Cardiac muscle cell (in vitro differentiated cells and primary cell): ENCODE measurements around the gene HSPA6. TPM values are rescaled to one million over a fixed set of nuclear protein-coding genes. Genes with fewer than 3 reads are reported as not detected.
"Not testable (repeated sequence)": the region's sequence is repeated elsewhere in the genome, so short reads cannot be mapped to it uniquely, and the experiment has no call there.

Source experiments
- DNase-seq, 2 donors: peaks; one replicate each; pipeline versions ENCODE4 v3.0.0 to v3.0.0-alpha.2; 2010 to 2017; ENCODE audit warnings: low read depth in 1 of 2, low spot score in 1 of 2
- H3K27ac ChIP-seq: fragments of 200-600 bp; sonication (generic); 2 replicates; pipeline ENCODE4 v1.5.1; 2016
- H3K27me3 ChIP-seq: fragments of 200-600 bp; sonication (generic); 2 replicates; pipeline ENCODE4 v1.6.0; 2016; ENCODE audit warnings: control low read depth
- H3K36me3 ChIP-seq: fragments of 200-600 bp; sonication (generic); 2 replicates; pipeline ENCODE4 v1.5.1; 2016; ENCODE audit warnings: control low read depth
- H3K4me1 ChIP-seq: fragments of 200-600 bp; sonication (generic); 2 replicates; pipeline ENCODE4 v1.8.1; 2017; ENCODE audit warnings: low read depth, mild to moderate bottlenecking, mixed run types
- H3K4me3 ChIP-seq: fragments of 200-600 bp; sonication (generic); 2 replicates; pipeline ENCODE4 v1.5.1; 2016; ENCODE audit warnings: mild to moderate bottlenecking
- H3K9me3 ChIP-seq: fragments of 200-600 bp; sonication (generic); 2 replicates; pipeline ENCODE4 v1.5.1; 2017; ENCODE audit warnings: low read depth, mild to moderate bottlenecking, control low read depth
- polyA plus RNA-seq: library from polyadenylated mRNA; unstranded; fragments of >200 nt; fragmentation: Nextera tagmentation; extraction: Ambion mirVana; gene quantifications from 2 replicates; pipeline ENCODE4 v1.2.1, GENCODE V29; 2016
- total RNA-seq: library from RNA; depleted of rRNA; stranded (reverse); fragments of >200 nt; gene quantifications from 2 replicates; pipeline ENCODE4 v1.2.3, GENCODE V29; 2016

The HSPA6 gene
- total and polyA plus RNA-seq, 2 experiments from 2014 or later, result not detected

DNA sequence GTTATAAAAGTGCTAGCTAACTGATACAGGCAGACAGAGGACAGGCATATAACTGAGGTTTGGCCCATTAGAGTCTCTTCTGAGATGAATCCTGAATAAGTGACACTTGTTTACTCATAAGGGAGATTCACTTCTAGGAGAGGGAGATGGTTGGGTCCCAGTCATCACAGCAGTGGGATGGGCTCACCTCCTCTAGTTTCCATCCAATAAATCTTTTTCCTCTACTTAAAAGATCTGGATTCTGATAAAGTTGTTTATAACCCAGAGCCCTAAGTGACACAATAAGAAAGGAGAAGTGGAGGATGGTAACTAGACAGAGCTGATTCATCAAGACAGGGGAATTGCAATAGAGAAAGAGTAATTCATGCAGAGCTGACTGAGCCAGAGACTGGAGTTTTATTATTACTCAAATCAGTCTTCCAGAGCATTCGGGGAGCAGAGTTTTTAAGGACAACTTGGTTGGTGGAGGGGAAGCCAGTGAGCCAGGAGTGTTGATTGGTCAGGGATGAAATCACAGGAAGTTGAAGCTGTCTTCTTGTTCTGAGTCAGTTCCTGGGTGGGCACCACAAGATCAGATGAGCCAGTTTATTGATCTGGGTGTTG, 30.6 kb downstream of the HSPA6 start:
- H3K4me1 ChIP-seq, result not testable (repeated sequence)

DNA sequence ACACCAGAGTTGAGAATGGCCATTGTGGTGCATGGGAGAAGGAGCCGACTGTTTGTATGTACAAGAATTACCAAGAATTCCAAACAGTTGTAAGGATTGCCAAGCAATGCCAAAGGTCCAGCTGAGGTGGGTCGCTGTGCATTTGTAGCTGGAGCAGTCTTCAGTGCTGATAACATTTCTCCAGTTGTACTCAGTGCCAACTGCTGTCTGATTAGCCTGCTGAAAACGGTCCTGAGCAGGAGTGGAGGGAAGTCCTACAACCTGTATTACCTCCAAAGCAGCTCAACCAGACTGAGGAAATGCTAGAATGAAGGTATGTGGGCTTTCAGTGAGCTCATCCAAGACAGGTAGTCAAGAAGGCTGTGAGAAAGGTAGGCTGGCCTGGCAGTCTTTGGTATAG, 31.8 kb downstream of the HSPA6 start:
- H3K4me3 ChIP-seq, DNase-seq, H3K9me3 ChIP-seq: not testable (repeated sequence)

More for the DNA sequence above, 30.6 kb downstream of the HSPA6 start:
- not testable (repeated sequence) for H3K4me3 ChIP-seq, DNase-seq, H3K27me3 ChIP-seq, H3K36me3 ChIP-seq, H3K27ac ChIP-seq, H3K9me3 ChIP-seq

DNA sequence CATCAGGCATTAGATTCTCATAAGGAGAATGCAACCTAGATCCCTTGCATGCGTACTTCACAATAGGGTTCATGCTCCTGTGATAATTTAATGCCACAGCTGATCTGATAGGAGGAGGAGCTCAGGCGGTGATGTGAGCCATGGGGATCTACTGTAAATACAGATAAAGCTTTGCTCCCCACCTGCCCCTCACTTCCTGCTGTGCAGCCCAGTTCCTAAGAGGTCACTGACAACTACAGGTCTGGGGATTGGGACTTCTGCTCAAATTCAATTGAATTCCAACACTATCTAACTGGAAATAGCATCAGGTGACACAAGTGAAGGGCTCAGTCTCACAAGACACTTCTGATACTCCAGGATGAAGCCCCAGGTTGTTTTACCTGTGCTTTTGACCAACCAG, 32.6 kb downstream of the HSPA6 start:
- H3K4me1 ChIP-seq, DNase-seq, H3K9me3 ChIP-seq, H3K27ac ChIP-seq, H3K4me3 ChIP-seq, H3K36me3 ChIP-seq, H3K27me3 ChIP-seq: not testable (repeated sequence)

More for the DNA sequence above, 31.8 kb downstream of the HSPA6 start:
- not testable (repeated sequence) for H3K27me3 ChIP-seq, H3K27ac ChIP-seq, H3K36me3 ChIP-seq, H3K4me1 ChIP-seq

DNA sequence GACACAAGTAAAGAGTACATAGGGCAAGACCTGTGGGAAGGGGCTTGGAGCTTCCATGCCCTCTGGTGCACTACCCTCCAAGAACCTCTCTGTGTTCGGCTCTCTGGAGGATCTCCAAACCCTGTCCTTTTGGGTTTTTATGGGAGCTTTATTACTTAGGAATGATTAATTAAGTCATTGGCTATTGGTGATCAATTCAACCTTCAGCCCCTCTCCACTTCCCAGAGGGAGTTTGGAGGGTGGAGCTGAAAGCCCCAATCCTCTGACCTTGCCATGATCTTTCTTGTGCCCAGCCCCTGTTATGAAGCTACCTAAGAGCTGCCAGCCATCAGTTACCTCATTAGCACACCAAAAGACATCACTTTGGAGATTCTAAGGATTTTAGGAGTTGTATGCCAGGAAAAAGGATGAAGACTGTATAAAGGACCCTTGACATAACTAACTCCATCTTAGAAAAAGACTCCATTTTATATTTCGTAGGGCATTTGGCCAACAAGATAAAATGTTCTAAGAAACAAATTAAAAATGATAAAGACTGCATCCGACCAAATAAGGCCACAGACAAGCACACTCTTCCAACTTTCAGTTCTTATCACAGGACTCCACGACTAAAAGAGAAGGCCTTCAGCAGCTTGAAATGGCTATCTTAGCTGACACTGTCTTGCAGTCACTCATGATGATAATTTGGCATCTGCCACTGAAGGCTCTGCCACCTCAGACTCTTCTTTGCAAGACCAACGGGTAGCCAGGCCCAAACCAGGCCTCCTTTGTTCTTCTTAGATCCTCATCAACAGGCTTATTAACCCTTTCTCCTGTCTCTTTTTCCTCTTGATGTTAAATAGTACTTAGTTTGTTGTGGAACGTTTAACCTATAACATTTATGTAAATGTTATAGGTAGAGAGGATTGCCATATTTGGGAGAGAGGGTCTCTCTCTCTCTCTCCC, 33.4 kb downstream of the HSPA6 start:
- not testable (repeated sequence) for H3K27me3 ChIP-seq, DNase-seq, H3K4me3 ChIP-seq, H3K9me3 ChIP-seq, H3K4me1 ChIP-seq, H3K27ac ChIP-seq, H3K36me3 ChIP-seq

DNA sequence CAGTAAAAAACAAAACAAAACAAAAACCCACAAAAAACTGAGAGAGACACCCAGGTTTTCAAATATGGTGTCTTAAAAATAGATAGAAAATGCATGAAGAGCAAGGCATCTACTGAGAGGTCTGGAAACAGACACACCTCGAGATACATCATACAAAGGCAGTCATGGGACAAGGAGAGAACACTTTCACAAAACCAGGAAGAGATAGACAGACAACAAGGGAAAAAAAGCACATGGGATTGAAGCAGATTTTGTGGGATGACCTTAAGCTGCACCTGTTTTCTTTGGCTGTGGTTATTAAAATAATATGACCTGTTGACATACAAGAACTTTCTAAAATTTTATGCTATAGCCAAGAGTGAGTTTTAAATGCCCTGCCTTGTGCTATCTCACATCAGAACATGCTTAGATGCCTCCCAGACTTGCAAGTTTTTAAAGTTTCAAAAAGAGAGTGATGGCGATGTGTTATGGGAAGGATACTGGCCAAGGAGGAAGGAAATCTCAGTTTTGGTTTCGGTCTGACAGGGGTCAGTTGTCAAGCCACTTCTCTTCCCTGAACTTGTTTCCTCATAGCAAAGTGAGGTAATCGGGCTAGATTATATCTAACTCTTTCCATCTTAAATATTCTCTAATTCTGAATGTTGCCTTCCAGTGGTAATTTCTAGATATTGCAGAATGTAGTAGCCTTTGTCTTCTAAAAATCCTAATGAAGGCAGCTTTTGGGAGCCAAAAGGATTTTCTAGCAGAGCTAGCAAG, 36.8 kb downstream of the HSPA6 start:
- H3K27me3 ChIP-seq, H3K4me3 ChIP-seq, H3K9me3 ChIP-seq, H3K27ac ChIP-seq, H3K36me3 ChIP-seq, H3K4me1 ChIP-seq: not testable (repeated sequence)
- DNase-seq, result peak in 1 of 2 donors; percentile 51

DNA sequence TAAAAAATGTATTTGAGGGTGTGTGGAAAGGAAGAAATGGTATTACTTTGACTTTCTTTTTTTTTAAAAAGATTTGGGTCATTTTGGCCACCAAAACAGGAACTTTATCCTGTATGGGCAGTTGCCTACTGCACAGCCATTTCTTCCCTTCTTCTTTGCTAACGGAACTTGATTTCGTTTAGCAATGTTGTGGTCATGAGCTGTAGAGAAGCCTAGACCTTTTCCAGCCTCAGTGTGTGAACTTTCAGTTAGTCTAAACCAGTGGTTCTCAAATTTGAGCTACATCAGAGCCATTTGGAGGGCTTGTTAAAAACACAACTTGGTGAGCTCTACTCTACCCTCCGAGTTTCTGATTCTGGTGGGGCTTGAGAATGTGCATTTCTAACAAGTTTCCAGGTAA, 38.1 kb downstream of the HSPA6 start:
- not testable (repeated sequence) for H3K27me3 ChIP-seq, H3K9me3 ChIP-seq, H3K36me3 ChIP-seq, H3K4me3 ChIP-seq, H3K4me1 ChIP-seq, H3K27ac ChIP-seq, DNase-seq

DNA sequence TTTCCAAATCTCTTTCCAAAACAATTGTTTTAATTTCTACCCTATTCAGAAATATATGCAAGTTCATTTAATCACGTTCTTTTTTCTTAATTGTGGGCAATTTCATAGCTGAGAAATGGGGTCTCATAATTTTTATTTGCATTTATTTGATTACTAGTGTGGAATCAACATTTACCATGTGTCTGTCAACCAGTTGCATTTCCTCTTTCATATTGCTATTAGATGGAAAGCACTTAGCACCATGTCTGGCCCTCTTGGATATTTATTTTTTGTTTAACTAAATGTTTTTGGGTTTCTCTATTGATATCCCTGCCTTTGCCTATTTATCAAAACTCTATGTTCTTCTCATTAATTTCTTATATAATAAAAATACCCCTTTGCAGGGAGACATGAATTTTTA, 39.2 kb downstream of the HSPA6 start:
- DNase-seq, H3K27ac ChIP-seq, H3K36me3 ChIP-seq, H3K4me1 ChIP-seq, H3K9me3 ChIP-seq, H3K4me3 ChIP-seq, H3K27me3 ChIP-seq: not testable (repeated sequence)

DNA sequence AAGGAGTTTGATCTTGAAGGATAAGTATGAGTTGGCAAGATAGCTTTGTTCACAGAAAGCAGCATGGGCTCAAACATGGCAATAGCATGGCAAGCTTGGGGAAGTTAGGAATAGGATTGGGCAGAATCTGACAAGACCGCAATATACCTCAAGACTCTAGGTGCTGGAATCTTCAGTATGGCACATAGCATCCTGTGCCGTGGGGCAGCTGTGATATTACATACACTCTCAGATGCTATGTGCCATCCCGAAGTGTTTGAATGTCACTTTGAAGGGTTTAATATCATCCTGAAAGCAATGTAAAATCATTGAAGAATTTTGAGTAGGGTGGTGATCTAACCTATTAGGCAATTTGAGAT, 42.2 kb downstream of the HSPA6 start:
- not testable (repeated sequence) for H3K9me3 ChIP-seq, H3K27me3 ChIP-seq, H3K4me3 ChIP-seq, H3K4me1 ChIP-seq, H3K36me3 ChIP-seq, DNase-seq, H3K27ac ChIP-seq

DNA sequence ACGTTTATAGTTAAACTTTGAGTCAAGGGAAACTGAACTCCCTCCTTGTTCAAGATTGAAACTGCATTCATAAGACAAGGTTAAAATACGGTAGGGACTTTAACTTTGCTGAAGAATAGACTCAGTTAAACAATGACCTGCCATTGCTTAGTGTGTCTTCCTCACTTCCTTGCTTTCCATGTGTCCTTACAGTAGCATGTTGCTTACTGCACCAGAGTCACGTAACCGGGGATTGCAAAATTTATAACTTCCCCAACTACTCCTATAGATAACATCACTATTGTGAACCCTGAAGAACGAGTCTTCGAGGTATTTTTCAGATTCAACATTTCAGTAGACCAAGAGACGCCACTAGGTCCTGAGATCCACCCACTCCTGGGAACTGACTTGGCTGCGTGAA, 47.4 kb downstream of the HSPA6 start:
- H3K4me1 ChIP-seq, H3K9me3 ChIP-seq, DNase-seq, H3K27me3 ChIP-seq, H3K36me3 ChIP-seq, H3K4me3 ChIP-seq, H3K27ac ChIP-seq: not testable (repeated sequence)

Other genes with a start within 250 kb of the HSPA6 start
- 0.35 and 0.77 TPM in 2 replicates for gene MPZ, start 214.6 kb upstream of the HSPA6 start, total RNA-seq
- gene MPZ, start 214.6 kb upstream of the HSPA6 start, polyA plus RNA-seq, result 0.48 and 0.66 TPM in 2 replicates
- gene SDHC, start 210.2 kb upstream of the HSPA6 start, total RNA-seq, result 19.5 and 22.5 TPM in 2 replicates
- 275 and 333 TPM in 2 replicates for gene SDHC, start 210.2 kb upstream of the HSPA6 start, polyA plus RNA-seq
- not detected in 2 replicates for gene CFAP126, start 156.7 kb upstream of the HSPA6 start, total RNA-seq
- not detected in 2 replicates for gene CFAP126, start 156.7 kb upstream of the HSPA6 start, polyA plus RNA-seq
- 0.39 TPM in 1 of 2 replicates, not detected in the other for gene FCGR2A, start 19.1 kb upstream of the HSPA6 start, total RNA-seq
- gene FCGR2A, start 19.1 kb upstream of the HSPA6 start, polyA plus RNA-seq, result not detected in 2 replicates
- gene FCGR3A, start 25.3 kb downstream of the HSPA6 start, total RNA-seq, result not detected in 2 replicates
- not detected in 2 replicates for gene FCGR3A, start 25.3 kb downstream of the HSPA6 start, polyA plus RNA-seq
- not detected in 2 replicates for gene FCGR3B, start 106.6 kb downstream of the HSPA6 start, total RNA-seq
- gene FCGR3B, start 106.6 kb downstream of the HSPA6 start, polyA plus RNA-seq, result not detected in 2 replicates
- gene FCGR2B, start 138.6 kb downstream of the HSPA6 start, total RNA-seq, result not detected in 2 replicates
- not detected in 2 replicates for gene FCGR2B, start 138.6 kb downstream of the HSPA6 start, polyA plus RNA-seq
- 0.18 TPM in 1 of 2 replicates, not detected in the other for gene FCRLA, start 182.7 kb downstream of the HSPA6 start, total RNA-seq
- 0.39 TPM in 1 of 2 replicates, not detected in the other for gene FCRLA, start 182.7 kb downstream of the HSPA6 start, polyA plus RNA-seq
- 2.9 and 3.0 TPM in 2 replicates for gene FCRLB, start 197.0 kb downstream of the HSPA6 start, total RNA-seq
- gene FCRLB, start 197.0 kb downstream of the HSPA6 start, polyA plus RNA-seq, result 0.67 and 1.7 TPM in 2 replicates
- 40.0 and 60.5 TPM in 2 replicates for gene DUSP12, start 225.2 kb downstream of the HSPA6 start, total RNA-seq
- 63.1 and 65.7 TPM in 2 replicates for gene DUSP12, start 225.2 kb downstream of the HSPA6 start, polyA plus RNA-seq
- gene ATF6, start 241.8 kb downstream of the HSPA6 start, total RNA-seq, result 18.0 and 18.1 TPM in 2 replicates
- 14.6 and 15.6 TPM in 2 replicates for gene ATF6, start 241.8 kb downstream of the HSPA6 start, polyA plus RNA-seq